VCaP (cell line): ENCODE data around the gene PCSK7.
A peak's percentile ranks its signal among the peaks of the same experiment; 100 is the strongest.

Source experiments
- H3K27ac ChIP-seq: fragments of 450-650 bp; 2 replicates; pipeline ENCODE4 v1.5.1; 2017
- CTCF ChIP-seq: fragments of 450-650 bp; conservative IDR thresholded peaks from 2 replicates; pipeline ENCODE4 v1.5.1; 2017; ENCODE audit warnings: mild to moderate bottlenecking, moderate library complexity

The PCSK7 gene

GRCh38 chr11:117179048-117179999 is 52.5 kb downstream of the PCSK7 start:
- H3K27ac ChIP-seq, result peak overlapping the region; percentile 87
- TF ChIP-seq CTCF, result no peak

GRCh38 chr11:117178210-117179034 is 53.5 kb downstream of the PCSK7 start, which contains the start of gene SIDT2:
SIDT2 (plus strand) TSS chr11:117178743; CDS start chr11:117179264, 521 bp downstream.
- peak within 1 kb of the TSS; percentile 87 for H3K27ac ChIP-seq
- no peak for TF ChIP-seq CTCF

GRCh38 chr11:117177534-117178209 is 54.2 kb downstream of the PCSK7 start:
- no peak for TF ChIP-seq CTCF
- H3K27ac ChIP-seq, result peak overlapping the region; percentile 87

- TF ChIP-seq CTCF, result no peak
- H3K27ac ChIP-seq, result peak overlapping the region; percentile 87
Observed at GRCh38 chr11:117176186-117176585, 55.7 kb downstream of the PCSK7 start.

GRCh38 chr11:117175781-117176180 is 56.1 kb downstream of the PCSK7 start:
- no peak for TF ChIP-seq CTCF
- H3K27ac ChIP-seq, result peak overlapping the region; percentile 87

GRCh38 chr11:117175104-117175503 is 56.8 kb downstream of the PCSK7 start:
- peak overlapping the region; percentile 87 for H3K27ac ChIP-seq
- TF ChIP-seq CTCF, result no peak
